Osteocyte (in vitro differentiated cells): ENCODE measurements around the gene CDH4. TPM values are rescaled to one million over a fixed set of nuclear protein-coding genes. Genes with fewer than 3 reads are reported as not detected.

ENCODE experiments used
- DNase-seq: peaks from one replicate; pipeline ENCODE4 v3.0.0; 2021; ENCODE audit warnings: mixed read lengths; ENCODE audit not compliant: unreplicated experiment; ENCODE audit errors: extremely low spot score
- H3K27ac Mint-ChIP-seq: one replicate; pipeline ENCODE4 v1.8.0; 2021; ENCODE audit warnings: mild to moderate bottlenecking, mixed read lengths; ENCODE audit not compliant: unreplicated experiment
- H3K27me3 Mint-ChIP-seq: one replicate; pipeline ENCODE4 v1.8.0; 2021; ENCODE audit warnings: mixed read lengths; ENCODE audit not compliant: unreplicated experiment
- H3K36me3 Mint-ChIP-seq: one replicate; pipeline ENCODE4 v1.8.0; 2021; ENCODE audit warnings: mixed read lengths; ENCODE audit not compliant: unreplicated experiment
- H3K4me1 Mint-ChIP-seq: one replicate; pipeline ENCODE4 v1.8.0; 2021; ENCODE audit warnings: mixed read lengths; ENCODE audit not compliant: unreplicated experiment
- H3K4me3 Mint-ChIP-seq: one replicate; pipeline ENCODE4 v1.8.0; 2021; ENCODE audit warnings: mild to moderate bottlenecking, moderate library complexity, mixed read lengths; ENCODE audit not compliant: unreplicated experiment
- H3K9me3 Mint-ChIP-seq: one replicate; pipeline ENCODE4 v1.8.0; 2021; ENCODE audit warnings: mixed read lengths; ENCODE audit not compliant: unreplicated experiment
- total RNA-seq: library from RNA; stranded (reverse); gene quantifications from 2 replicates; pipeline ENCODE4 v1.2.1, GENCODE V29; 2021
- TF ChIP-seq, protein P1 (sequence below): fragments of 200-600 bp; sonication (generic); IDR thresholded peaks from 2 replicates; pipeline ENCODE4 v1.5.0; 2021; ENCODE audit warnings: antibody characterized with exemption, mild to moderate bottlenecking, moderate library complexity

Gene CDH4
- total RNA-seq, 1 donor from 2014 or later: 1.3 TPM

- Mint-ChIP-seq H3K27me3 (peaks cover 43% of the 10 kb centered on the region), H3K27ac (no peak overlapping the region), H3K9me3 (no peaks in the 10 kb centered on the region), H3K4me1 (no peaks in the 10 kb centered on the region), H3K36me3 (no peaks in the 10 kb centered on the region), H3K4me3 (no peak overlapping the region)
- no peak for DNase-seq
- TF ChIP-seq, protein P1, sequence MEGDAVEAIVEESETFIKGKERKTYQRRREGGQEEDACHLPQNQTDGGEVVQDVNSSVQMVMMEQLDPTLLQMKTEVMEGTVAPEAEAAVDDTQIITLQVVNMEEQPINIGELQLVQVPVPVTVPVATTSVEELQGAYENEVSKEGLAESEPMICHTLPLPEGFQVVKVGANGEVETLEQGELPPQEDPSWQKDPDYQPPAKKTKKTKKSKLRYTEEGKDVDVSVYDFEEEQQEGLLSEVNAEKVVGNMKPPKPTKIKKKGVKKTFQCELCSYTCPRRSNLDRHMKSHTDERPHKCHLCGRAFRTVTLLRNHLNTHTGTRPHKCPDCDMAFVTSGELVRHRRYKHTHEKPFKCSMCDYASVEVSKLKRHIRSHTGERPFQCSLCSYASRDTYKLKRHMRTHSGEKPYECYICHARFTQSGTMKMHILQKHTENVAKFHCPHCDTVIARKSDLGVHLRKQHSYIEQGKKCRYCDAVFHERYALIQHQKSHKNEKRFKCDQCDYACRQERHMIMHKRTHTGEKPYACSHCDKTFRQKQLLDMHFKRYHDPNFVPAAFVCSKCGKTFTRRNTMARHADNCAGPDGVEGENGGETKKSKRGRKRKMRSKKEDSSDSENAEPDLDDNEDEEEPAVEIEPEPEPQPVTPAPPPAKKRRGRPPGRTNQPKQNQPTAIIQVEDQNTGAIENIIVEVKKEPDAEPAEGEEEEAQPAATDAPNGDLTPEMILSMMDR: no peak
Measured at GRCh38 chr20:61238813-61239212, 13.2 kb upstream of the CDH4 start.

DNA sequence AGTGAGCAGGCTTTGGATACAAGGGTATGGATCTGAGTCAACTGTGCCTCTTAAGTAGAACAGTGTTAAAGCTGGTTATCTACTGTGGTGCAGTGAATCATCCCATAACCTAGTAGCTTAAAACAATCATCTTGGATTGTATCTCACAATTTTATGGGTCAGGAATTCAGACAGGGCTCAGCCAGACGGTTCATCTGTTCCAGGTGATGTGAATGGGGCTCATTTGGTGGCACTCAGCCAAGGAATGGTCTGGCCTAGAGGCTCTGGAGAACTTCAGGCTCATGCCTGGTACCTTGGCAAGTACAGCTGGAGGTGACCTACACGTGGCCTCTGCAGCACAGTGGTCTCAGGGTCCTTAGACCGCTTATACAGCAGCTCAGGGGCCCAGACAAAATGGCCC, 11.2 kb upstream of the CDH4 start:
- DNase-seq: no peak
- no peak overlapping the region for H3K4me3 Mint-ChIP-seq
- H3K4me1 Mint-ChIP-seq: no peaks in the 10 kb centered on the region
- no peaks in the 10 kb centered on the region for H3K36me3 Mint-ChIP-seq
- TF ChIP-seq, protein P1: no peak
- peaks cover 57% of the 10 kb centered on the region for H3K27me3 Mint-ChIP-seq
- no peak overlapping the region for H3K27ac Mint-ChIP-seq
- no peaks in the 10 kb centered on the region for H3K9me3 Mint-ChIP-seq

- H3K27me3 Mint-ChIP-seq: peaks cover 69% of the 10 kb centered on the region
- no peaks in the 10 kb centered on the region for H3K9me3 Mint-ChIP-seq
- no peak overlapping the region for H3K4me3 Mint-ChIP-seq
- DNase-seq: no peak
- TF ChIP-seq, protein P1: no peak
- H3K4me1 Mint-ChIP-seq: no peaks in the 10 kb centered on the region
- H3K36me3 Mint-ChIP-seq: no peaks in the 10 kb centered on the region
- no peak overlapping the region for H3K27ac Mint-ChIP-seq
Measured at GRCh38 chr20:61244213-61244612, 7.8 kb upstream of the CDH4 start.

GRCh38 chr20:61246269-61246668, 5.8 kb upstream of the CDH4 start:
- TF ChIP-seq, protein P1: no peak
- DNase-seq: no peak
- Mint-ChIP-seq H3K27me3 (peaks cover 71% of the 10 kb centered on the region), H3K36me3 (no peaks in the 10 kb centered on the region), H3K4me1 (no peaks in the 10 kb centered on the region), H3K27ac (no peak overlapping the region), H3K4me3 (no peak overlapping the region), H3K9me3 (no peaks in the 10 kb centered on the region)

- Mint-ChIP-seq H3K27ac (no peak overlapping the region), H3K9me3 (no peaks in the 10 kb centered on the region), H3K4me3 (no peak overlapping the region), H3K27me3 (peaks cover 62% of the 10 kb centered on the region), H3K4me1 (peaks cover 11% of the 10 kb centered on the region), H3K36me3 (no peaks in the 10 kb centered on the region)
- DNase-seq: no peak
- TF ChIP-seq, protein P1: no peak
Measured at GRCh38 chr20:61249626-61250025, 2.4 kb upstream of the CDH4 start.
